Right ventricle myocardium inferior (tissue), 1 donor: ENCODE data around the gene MYRIP. TPM values are rescaled to one million over a fixed set of nuclear protein-coding genes. Genes with fewer than 3 reads are reported as not detected.
"Not testable (repeated sequence)": the region's sequence is repeated elsewhere in the genome, so short reads cannot be mapped to it uniquely, and the experiment has no call there.

Source experiments
- ATAC-seq: fragments of 200-7000 bp; cut with Tn5 transposase; one replicate; pipeline ENCODE4 v1.9.1; 2020; ENCODE audit warnings: mild to moderate bottlenecking, moderate library complexity
- DNase-seq: peaks from one replicate; pipeline ENCODE4 v3.0.0; 2021; ENCODE audit errors: missing footprints
- intact Hi-C: fragments of 100-400 bp; cut with DNase I; formaldehyde crosslinking; loops from one replicate; pipeline ENCODE4 v1.11.0; 2022
- total RNA-seq: library from RNA; stranded (reverse); fragmentation: NEBNext Ultra II Directional; extraction: Animal tissue kit (Norgen Biotek cat#: 25700); gene quantifications from one replicate; pipeline ENCODE4 v1.2.1, GENCODE V29; 2021
- donor health status: DM: no; HTN: yes; CAD: no; lungs with severe emphysema.

The MYRIP gene
- total RNA-seq, 1 donor from 2014 or later, result 2.1 TPM

DNA sequence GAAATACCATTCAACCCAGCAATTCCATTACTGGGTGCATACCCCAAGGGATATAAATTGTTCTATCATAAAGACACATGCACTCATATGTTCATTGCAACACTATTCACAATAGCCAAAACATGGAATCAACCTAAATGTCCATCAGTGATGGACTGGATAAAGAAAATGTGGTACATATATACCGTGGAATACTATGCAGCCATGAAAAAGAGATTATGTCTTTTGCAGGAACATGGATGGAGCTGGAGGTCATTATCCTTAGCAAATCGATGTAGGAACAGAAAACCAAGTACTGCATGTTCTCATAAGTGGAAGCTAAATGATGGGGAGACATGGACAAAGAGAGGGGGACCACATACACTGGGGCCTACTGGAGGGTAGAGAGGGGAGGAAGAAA, 5.5 kb upstream of the MYRIP start:
- intact Hi-C loops, result no loop called here
- ATAC-seq, result no peak

DNA sequence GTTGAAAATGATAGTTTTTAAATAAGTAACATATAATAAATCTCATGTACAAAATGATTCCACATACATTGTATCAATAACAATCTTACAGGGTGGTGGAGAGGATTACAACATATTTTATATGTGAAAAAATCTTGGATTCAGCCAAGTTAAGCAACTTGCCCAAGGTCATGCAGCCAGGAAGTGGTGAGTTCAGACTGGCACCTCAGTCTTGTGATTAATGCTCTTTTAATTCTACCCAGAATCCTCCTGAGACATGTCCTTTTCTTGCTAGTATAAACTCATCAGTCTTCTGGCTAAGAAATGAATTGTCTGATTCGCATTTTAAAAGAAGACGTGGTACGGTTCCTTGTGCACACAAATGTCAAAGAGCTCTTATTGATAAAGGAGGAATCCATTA, 4.5 kb upstream of the MYRIP start:
- ATAC-seq, result no peak
- no peak for DNase-seq
- intact Hi-C loops, result no loop called here

More for the DNA sequence above, 5.5 kb upstream of the MYRIP start:
- DNase-seq, result no peak

DNA sequence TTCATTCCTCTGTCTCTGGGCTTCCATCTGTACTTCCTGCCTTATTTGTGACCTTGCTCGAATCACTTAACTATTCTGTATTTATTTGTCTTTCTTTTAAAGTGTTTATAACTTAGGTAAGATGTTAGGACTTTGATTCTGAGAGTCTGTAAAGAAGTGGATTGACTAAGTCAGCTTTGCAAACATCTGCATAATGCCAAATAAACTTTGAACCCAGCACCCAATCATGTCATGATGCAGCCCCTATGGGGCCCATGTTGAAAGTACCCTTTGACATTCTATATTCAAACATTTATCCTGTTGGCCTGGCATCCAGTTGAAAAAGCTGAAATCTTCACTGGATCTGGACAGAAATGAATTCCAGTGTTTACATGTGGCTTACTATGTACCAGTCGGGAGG, 3.8 kb upstream of the MYRIP start:
- intact Hi-C loops, result no loop called here
- ATAC-seq, result no peak

DNA sequence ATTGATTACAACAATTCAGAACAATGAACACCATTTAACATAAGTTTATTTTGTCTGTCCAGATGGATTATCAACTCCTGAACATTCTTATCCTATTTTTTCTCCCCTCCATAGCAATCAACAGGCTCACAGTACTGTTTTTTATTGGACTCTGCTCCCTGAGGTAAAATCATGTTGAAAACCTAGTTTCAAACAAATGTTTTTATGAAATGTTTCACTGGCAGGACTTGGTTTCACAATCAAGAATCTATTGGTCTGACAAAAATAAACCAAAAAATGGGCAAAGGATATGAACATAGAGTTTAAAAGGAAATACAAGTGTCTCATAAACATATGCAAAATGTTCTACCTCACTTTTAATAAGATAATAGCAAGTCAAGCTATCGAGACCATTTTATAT, 2.6 kb upstream of the MYRIP start:
- intact Hi-C loops, result no loop called here
- no peak for ATAC-seq
- DNase-seq, result no peak

More for the DNA sequence above, 3.8 kb upstream of the MYRIP start:
- no peak for DNase-seq

DNA sequence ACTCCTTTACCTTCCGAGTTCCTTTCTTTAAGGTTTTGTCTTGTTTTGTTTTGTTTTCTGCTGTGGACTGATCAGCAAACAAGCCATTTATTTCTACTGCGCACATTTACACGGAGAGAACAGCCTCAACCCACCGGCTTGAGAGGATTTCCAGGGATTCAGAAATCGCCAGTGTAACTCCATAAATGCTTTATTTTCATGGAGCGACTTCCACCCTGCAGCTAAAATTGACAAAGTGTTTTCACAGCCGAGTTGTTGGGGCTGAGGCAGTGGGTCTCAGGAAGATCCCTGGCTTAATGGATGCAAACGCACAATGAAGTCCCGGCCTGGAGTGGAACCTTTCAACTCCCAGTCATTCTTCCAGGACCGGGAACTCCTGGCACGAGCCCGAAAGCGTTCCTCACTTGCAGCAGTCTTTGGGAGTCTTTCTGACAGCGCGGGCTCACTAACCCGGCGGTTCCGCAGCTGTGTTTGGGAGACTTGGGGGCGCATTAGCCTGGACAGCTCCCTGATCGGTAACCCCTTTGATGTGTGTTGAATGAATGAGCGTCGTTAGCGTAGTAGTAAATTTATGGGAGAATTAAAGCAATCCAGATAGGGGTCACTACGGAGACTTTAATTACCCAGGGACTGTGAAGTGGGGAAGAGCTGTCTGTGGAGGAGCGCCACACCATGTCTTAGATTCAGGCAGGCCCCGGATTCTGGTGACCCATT, 785 bp upstream of the MYRIP start:
- intact Hi-C loops, result no loop called here
- ATAC-seq, result peak; percentile 32
- peak; percentile 64 for DNase-seq

DNA sequence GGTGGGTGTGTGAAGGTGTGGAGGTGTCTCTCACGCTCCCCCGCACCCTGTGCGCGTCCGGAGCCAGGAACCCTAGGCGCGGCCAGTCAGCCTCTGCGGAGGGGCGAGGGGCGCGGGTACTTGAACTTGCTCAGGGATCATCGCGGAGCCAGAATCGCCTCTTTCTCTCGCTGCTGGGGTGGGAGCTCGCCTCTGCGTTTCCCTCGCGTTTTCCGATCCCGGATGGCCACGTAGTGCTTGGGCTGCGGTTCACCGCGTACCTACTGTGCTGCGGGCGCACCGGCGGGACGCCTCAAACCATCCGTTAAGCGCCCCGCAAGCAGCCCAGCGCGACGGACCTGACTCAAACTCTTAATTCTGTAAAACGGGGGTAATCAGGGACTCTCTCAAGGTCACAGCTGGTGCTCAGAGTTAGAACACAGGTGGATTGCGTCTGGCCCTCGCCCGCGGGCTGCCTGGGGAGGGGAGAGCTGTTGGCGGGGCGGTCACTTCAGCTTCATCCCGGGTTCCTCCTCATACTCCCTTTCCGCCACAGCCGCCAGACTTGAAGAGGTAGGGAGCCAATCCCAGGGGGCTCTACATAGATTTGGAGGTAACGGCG, 686 bp downstream of the MYRIP start:
- intact Hi-C loops, result loop anchor here (10.0 kb wide), 1 partner anchor 185 kb away; no protein-coding TSS in a partner anchor
- DNase-seq (no peak), ATAC-seq (no peak)

DNA sequence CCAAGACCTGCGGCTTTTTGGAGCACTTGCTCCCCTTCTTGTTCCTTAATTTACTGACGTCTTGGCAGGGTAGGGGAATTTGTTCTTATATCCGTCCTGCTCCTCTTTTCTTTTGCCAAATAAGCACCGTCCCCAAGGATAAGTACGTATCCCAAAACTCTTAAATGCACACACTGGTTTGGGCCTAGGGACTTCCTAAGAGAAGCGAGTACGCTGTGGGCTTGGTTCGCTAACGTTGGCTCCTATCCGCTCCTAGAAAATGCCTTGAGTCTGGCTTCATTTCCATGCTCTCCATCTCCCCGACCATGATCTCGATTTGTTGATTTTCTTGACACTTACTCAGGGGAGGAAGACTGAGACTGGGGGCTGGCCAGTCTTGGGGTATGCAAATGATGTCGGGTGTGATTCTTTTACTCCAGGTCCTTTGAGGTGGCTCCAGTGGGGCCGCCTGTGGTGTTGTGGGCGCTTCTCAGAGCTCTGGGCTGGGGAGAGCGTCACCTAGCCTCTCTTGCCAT, 1.3 kb downstream of the MYRIP start:
- intact Hi-C loops, result loop anchor here (10.0 kb wide), 1 partner anchor 184 kb away; no protein-coding TSS in a partner anchor
- DNase-seq (no peak), ATAC-seq (no peak)

DNA sequence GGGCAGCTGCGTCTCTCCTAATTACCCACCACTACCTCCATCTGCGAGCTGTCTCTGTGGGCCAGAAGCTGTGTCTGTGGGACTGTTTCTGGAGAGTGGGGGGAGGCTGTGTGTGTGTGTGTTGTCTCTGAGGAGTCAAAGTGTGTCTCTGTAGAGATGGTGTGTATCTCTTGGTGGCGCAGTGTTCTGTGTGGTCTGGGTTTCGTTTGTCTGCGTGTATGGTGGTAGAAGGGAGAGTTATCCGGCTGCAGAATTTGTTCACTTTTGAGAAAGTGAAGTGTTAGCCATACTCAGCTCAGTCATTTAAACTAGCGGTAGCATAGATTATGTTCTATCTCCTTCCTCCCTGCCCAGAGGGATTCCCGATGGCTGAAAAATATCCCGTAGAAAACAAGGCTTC, 2.2 kb downstream of the MYRIP start:
- intact Hi-C loops, result loop anchor here (10.0 kb wide), 1 partner anchor 183 kb away; no protein-coding TSS in a partner anchor
- no peak for ATAC-seq
- DNase-seq, result no peak

DNA sequence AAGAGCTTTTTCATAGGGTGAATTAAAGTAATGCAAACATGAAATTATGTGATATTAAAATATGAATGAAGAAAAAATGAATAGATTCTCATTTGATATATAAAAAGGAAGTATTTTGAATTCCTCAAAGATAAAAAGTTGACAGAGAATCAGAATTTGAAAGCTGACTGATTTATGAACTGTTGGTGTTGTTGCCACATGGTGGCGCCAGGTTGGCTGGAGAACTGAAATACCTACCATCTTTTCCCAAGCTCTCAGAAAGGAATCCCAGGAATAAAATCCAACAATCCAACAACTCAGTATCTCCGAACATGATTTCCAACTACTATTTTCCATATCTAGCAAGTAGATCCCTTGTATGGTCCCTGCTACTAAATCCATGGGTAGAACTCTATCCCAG, 3.1 kb downstream of the MYRIP start:
- DNase-seq (no peak), ATAC-seq (no peak)
- intact Hi-C loops, result loop anchor here (10.0 kb wide), 1 partner anchor 182 kb away; no protein-coding TSS in a partner anchor

DNA sequence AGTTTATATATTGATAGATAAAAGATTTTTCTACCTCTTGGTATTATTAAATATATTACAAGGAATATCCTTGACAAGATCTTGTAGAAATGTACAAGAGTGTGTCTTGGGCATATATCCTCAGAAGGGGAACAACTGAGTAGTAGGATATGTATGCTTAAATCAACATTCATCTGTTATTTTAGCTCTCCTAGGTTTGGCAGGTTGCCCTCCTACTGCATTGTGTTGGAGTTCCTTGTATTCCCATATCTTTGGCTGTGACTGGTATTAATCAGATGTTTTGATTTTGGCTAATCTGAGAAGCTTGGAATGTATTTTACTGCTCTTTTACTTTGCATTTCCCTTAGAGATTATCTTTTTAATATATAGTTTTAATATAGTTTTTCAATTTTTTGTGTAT, 4.6 kb downstream of the MYRIP start:
- no peak for DNase-seq
- no peak for ATAC-seq
- intact Hi-C loops, result loop anchor here (10.0 kb wide), 1 partner anchor 181 kb away; no protein-coding TSS in a partner anchor

DNA sequence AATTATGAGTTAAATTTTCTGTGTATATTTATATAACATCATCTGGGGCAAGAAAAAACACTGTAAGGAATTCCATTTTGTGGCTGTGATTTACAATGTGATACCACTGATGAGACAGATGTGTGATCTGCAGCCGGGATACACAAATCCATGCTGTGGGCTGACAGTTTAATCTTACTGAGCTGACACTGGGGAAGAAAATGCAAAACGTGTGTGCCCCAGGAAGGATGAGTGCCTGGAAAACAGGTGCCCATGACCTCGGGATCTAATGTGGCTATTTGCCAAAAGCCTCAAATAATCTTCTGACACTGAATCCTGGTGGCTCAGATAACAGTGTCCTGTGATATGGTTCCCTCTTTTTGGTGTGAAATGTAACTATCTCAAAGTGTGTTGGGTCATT, 10.5 kb downstream of the MYRIP start:
- no peak for ATAC-seq
- intact Hi-C loops, result loop anchor here (10.0 kb wide), 1 partner anchor 175 kb away; no protein-coding TSS in a partner anchor
- no peak for DNase-seq

DNA sequence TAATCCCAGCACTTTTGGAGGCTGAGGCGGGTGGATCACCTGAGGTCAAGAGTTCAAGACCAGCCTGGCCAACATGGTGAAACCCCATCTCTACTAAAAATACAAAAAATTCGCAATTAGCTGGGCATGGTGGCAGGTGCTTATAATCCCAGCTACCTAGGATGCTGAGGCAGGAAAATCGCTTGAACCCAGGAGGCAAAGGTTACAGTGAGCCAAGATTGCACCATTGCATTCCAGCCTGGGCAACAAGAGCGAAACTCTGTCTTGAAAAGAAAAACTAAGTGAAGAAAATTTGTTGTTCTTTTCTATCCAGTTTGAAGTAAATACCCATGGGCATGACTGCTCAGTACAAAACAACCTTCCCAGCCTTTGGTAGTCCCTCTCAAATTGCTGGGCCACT, 24.4 kb downstream of the MYRIP start:
- intact Hi-C loops, DNase-seq, ATAC-seq: not testable (repeated sequence)

DNA sequence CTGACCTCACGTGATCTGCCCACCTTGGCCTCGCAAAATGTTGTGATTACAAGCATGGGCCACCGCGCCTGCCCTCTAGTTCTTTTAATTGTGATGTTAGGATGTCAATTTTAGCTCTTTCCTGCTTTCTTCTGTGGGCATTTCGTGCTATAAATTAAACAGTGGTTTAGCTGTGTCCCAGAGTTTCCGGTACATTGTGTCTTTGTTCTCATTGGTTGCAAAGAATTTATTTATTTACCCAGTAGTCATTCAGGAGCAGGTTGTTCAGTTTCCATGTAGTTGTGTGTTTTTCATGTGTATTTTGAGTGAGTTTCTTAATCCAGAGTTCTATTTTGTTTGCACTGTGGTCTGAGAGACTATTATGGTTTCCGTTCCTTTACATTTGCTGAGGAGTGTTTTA, 30.1 kb downstream of the MYRIP start:
- intact Hi-C loops, result no loop called here
- ATAC-seq, result no peak
- no peak for DNase-seq

DNA sequence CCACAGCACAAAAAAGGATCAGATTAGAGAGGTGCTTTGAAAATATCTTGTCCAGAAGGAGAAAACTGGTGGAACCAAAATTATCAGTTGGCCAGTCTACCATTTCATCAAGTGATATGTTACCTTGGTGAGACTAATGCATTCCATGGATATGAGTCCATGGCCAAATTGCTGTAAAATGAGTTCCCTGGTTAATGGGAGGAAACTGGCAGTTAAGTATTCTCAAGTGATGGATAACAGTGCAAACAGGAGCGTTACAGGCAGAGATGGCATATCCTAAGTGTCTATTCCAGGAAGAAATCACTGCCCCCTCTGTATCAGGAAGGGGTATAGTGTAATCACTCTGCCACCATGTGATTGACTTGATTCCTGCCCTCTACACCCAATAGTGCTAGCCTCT, 34.0 kb downstream of the MYRIP start:
- intact Hi-C loops, result no loop called here
- ATAC-seq (no peak), DNase-seq (no peak)

DNA sequence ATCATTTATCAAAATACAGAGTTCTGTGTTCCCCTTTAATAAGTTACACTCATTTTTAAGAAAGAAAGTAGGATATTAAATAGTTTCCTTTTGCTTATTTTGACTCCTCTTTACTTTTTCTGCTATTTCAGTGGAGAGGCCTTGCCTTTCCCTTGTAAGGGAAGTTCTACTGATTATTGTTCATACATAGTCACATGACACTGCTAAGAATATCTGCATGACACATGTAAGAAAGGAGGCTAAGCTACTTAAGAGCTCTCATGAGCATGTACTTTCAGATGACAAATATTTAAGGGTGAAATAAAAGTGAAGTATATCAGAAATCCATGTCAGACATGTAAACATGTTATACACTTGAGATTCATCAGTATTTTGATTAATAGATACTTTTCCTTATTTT, 39.0 kb downstream of the MYRIP start:
- no peak for ATAC-seq
- intact Hi-C loops, result no loop called here
- DNase-seq, result no peak

DNA sequence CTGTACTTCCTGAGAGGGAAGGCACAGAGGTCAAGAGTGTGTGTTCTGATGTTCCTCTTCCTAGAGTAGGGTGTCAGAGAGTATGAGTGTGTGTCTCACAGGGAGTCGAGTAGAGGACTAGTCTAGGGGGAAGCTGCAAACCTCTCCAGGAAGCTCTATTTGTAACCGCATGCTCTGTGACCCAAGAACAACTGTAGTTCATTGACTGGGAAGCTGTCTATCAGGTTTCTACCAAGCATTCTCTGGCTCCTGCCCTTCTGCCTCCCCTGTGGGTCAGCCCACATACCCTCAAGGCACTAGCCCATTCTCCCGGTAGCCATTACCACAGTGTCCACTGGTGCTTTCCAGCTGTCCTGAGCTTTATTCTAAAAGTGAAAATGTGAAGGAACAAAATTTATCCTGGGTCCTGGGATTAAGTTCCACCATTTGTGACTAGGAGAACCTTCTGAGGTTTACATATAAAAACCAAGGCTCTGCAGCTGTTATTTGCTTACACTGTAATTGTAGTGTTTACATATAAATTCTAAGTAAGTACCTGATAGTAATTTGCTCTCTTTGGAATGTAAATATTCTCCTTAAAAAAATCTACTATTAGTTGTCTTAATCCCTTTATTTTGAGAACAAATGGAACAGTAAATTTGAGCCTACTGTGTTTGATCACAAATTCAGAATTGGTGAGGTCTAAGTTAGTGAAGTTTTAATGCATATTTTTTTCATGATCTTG, 40.7 kb downstream of the MYRIP start:
- intact Hi-C loops, result no loop called here
- no peak for ATAC-seq
- DNase-seq, result no peak

DNA sequence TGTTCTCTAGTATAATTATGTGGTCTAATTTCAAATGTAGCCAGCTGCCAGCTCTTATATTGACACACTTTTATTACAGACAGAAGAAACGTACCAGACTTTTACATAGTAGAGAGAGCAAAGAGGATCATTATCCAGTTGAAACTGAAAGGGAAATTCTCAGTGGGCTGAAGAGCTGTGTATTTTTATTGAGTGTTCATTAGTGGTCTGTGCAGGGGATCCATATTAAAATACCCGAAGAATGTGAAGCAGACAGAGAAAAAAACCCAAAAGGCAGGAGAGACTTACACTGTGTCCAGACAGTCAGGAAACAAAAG, 41.3 kb downstream of the MYRIP start:
- ATAC-seq, result no peak
- intact Hi-C loops, result no loop called here
- DNase-seq, result no peak

DNA sequence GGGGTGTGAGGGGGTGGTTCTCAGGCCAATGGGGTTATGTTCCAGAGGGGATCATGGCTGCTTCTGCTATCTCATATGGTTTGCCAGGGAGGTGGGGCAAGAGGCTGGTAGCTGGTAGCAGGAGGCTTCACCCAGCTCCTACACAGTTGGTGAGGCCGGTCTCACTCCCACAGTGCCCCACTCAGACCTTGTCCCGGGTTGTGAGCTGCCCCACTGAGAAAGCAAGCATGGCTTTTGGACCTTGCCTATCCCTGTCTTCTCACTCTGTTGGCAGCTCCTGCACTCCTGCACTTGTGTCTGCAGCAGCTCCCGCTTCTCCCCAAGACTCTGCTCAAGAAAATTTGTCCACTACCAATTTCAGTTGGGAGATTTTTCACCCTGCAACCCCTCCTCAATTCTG, 46.1 kb downstream of the MYRIP start:
- ATAC-seq (no peak), DNase-seq (no peak)
- intact Hi-C loops, result no loop called here

DNA sequence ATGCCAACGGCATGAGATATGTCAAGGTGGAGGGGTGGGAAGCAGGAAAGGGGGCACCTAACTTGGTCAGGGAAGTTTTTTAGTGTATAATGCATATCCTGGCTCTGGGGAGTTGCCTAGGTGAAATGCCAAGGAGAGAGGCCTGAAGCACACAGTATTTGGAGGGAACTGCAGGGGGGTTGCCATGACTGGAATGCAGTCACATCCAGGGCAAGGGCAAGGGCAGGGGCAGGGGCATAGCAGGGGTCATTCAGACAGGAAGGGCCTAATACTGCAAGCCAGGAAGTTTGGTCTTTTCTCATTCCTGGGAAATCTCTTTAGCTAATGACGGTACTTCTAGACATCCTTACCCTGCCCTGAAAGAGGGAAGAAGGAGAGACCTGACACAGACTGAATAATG, 60.5 kb downstream of the MYRIP start:
- ATAC-seq (no peak), DNase-seq (no peak)
- intact Hi-C loops, result no loop called here

DNA sequence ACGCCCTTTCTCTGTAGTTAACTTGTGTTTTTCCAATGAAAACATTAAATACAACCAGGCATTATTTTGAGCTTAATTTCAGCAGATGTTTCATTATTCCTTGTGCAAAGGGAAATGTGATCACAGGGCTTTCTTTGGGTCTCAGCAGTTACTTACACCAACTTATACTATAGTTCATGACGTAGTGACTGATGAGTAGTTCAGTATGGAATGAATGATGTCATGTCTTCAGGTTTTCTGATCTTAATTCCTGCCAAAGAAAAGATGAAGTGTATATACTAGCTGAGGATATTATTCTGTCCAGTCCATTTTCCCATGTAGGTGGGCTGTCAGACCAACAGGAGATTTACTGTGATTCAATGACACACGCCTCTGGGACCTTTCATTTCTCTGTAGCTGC, 61.3 kb downstream of the MYRIP start:
- DNase-seq (no peak), ATAC-seq (no peak)
- intact Hi-C loops, result no loop called here
